Measurements from ENCODE around the gene MAGEB2. TPM values are rescaled to one million over a fixed set of nuclear protein-coding genes. Genes with fewer than 3 reads are reported as not detected.

Gene MAGEB2
- total and polyA plus RNA-seq, 2 experiments from 2014 or later, result 0.24 TPM; not detected in 1

DNA sequence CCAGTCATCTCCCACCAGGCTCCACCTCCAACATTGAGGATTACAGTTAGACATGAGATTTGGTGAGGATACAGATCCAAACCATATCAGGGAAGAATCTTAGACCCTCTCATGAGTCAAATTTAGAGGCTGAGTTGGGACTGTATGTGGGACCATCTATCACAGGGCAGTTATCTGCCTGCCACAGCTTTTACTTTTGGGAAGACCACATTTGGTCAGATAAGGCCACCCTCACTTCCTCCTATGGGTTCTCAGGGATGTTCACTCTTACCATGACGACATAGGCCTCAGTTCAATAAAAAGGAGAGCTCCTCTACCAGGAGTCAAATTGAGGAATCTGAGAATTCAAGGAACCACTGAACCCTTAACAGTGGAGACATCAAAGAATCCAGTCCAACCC lies 2.1 kb downstream of the MAGEB2 start (continued):
- TF ChIP-seq, protein P1, sequence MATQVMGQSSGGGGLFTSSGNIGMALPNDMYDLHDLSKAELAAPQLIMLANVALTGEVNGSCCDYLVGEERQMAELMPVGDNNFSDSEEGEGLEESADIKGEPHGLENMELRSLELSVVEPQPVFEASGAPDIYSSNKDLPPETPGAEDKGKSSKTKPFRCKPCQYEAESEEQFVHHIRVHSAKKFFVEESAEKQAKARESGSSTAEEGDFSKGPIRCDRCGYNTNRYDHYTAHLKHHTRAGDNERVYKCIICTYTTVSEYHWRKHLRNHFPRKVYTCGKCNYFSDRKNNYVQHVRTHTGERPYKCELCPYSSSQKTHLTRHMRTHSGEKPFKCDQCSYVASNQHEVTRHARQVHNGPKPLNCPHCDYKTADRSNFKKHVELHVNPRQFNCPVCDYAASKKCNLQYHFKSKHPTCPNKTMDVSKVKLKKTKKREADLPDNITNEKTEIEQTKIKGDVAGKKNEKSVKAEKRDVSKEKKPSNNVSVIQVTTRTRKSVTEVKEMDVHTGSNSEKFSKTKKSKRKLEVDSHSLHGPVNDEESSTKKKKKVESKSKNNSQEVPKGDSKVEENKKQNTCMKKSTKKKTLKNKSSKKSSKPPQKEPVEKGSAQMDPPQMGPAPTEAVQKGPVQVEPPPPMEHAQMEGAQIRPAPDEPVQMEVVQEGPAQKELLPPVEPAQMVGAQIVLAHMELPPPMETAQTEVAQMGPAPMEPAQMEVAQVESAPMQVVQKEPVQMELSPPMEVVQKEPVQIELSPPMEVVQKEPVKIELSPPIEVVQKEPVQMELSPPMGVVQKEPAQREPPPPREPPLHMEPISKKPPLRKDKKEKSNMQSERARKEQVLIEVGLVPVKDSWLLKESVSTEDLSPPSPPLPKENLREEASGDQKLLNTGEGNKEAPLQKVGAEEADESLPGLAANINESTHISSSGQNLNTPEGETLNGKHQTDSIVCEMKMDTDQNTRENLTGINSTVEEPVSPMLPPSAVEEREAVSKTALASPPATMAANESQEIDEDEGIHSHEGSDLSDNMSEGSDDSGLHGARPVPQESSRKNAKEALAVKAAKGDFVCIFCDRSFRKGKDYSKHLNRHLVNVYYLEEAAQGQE (IDR thresholded peaks at IDR 0.05; ENCODE audit: unreplicated experiment), result no peak
- TF ChIP-seq STAT1 (IDR thresholded peaks at IDR 0.05; ENCODE audit: unreplicated experiment), result no peak
- no peak for TF ChIP-seq EZH2phosphoT487 (IDR thresholded peaks at IDR 0.05; ENCODE audit: unreplicated experiment)
- TF ChIP-seq, protein P2, sequence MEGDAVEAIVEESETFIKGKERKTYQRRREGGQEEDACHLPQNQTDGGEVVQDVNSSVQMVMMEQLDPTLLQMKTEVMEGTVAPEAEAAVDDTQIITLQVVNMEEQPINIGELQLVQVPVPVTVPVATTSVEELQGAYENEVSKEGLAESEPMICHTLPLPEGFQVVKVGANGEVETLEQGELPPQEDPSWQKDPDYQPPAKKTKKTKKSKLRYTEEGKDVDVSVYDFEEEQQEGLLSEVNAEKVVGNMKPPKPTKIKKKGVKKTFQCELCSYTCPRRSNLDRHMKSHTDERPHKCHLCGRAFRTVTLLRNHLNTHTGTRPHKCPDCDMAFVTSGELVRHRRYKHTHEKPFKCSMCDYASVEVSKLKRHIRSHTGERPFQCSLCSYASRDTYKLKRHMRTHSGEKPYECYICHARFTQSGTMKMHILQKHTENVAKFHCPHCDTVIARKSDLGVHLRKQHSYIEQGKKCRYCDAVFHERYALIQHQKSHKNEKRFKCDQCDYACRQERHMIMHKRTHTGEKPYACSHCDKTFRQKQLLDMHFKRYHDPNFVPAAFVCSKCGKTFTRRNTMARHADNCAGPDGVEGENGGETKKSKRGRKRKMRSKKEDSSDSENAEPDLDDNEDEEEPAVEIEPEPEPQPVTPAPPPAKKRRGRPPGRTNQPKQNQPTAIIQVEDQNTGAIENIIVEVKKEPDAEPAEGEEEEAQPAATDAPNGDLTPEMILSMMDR (conservative IDR thresholded peaks at IDR 0.05; ENCODE audit: low read depth in 2 of 2), result no peak

DNA sequence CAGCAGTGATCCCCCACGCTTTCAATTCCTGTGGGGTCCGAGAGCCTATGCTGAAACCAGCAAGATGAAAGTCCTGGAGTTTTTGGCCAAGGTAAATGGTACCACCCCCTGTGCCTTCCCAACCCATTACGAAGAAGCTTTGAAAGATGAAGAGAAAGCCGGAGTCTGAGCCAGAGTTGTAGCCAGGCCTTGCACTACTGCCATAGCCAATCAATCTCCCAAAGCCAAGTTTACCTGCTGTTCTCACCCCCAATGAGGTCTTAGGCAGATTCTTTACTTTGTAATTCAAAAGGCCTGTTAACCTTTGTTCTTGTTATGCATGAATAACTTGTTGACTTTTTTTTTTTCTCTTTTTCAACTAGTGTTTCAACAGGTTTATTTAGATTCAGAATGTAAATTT lies 4.0 kb downstream of the MAGEB2 start:
- no peak overlapping the region; the same call in 1 of the 2 replicates for H3K4me2 ChIP-seq
- DNase-seq (ENCODE audit: low spot score), result peak; percentile 68
- no peak overlapping the region for H2AFZ ChIP-seq
- no peak overlapping the region for H3K4me3 Mint-ChIP-seq
- no peaks in the 10 kb centered on the region for H3F3A ChIP-seq (replicated peaks; ENCODE audit: low read depth)
- no peak overlapping the region for H3K4me3 ChIP-seq
- peak; percentile 92 for ATAC-seq
- H3K9me2 ChIP-seq (ENCODE audit: insufficient read depth), result no peaks in the 10 kb centered on the region
- peaks cover 5% of the 10 kb centered on the region; the same call in 2 of the 3 replicates for H3K36me3 Mint-ChIP-seq (ENCODE audit: low read depth)
- peaks cover 1% of the 10 kb centered on the region for H3K27me3 Mint-ChIP-seq (ENCODE audit: insufficient read depth, low read depth, poor library complexity)
- no peaks in the 10 kb centered on the region for H4K20me1 ChIP-seq (replicated peaks; ENCODE audit: insufficient read depth)
- peaks cover 3% of the 10 kb centered on the region; the same call in 1 of the 3 replicates for H3K9me3 Mint-ChIP-seq
- no peaks in the 10 kb centered on the region for H3K27me3 ChIP-seq (ENCODE audit: insufficient read depth)
- no peak overlapping the region for H3K27ac Mint-ChIP-seq
- peaks cover 5% of the 10 kb centered on the region; the same call in 2 of the 3 replicates for H3K4me1 Mint-ChIP-seq
- no peaks in the 10 kb centered on the region for H3K4me1 ChIP-seq (ENCODE audit: insufficient read depth)
- no peaks in the 10 kb centered on the region for H3K79me2 ChIP-seq (replicated peaks; ENCODE audit: insufficient read depth)
- TF ChIP-seq NANOG (IDR thresholded peaks at IDR 0.05; ENCODE audit: borderline replicate concordance), result peak; percentile 58; the same call in 1 of the 2 replicates
- TF ChIP-seq, protein P3, sequence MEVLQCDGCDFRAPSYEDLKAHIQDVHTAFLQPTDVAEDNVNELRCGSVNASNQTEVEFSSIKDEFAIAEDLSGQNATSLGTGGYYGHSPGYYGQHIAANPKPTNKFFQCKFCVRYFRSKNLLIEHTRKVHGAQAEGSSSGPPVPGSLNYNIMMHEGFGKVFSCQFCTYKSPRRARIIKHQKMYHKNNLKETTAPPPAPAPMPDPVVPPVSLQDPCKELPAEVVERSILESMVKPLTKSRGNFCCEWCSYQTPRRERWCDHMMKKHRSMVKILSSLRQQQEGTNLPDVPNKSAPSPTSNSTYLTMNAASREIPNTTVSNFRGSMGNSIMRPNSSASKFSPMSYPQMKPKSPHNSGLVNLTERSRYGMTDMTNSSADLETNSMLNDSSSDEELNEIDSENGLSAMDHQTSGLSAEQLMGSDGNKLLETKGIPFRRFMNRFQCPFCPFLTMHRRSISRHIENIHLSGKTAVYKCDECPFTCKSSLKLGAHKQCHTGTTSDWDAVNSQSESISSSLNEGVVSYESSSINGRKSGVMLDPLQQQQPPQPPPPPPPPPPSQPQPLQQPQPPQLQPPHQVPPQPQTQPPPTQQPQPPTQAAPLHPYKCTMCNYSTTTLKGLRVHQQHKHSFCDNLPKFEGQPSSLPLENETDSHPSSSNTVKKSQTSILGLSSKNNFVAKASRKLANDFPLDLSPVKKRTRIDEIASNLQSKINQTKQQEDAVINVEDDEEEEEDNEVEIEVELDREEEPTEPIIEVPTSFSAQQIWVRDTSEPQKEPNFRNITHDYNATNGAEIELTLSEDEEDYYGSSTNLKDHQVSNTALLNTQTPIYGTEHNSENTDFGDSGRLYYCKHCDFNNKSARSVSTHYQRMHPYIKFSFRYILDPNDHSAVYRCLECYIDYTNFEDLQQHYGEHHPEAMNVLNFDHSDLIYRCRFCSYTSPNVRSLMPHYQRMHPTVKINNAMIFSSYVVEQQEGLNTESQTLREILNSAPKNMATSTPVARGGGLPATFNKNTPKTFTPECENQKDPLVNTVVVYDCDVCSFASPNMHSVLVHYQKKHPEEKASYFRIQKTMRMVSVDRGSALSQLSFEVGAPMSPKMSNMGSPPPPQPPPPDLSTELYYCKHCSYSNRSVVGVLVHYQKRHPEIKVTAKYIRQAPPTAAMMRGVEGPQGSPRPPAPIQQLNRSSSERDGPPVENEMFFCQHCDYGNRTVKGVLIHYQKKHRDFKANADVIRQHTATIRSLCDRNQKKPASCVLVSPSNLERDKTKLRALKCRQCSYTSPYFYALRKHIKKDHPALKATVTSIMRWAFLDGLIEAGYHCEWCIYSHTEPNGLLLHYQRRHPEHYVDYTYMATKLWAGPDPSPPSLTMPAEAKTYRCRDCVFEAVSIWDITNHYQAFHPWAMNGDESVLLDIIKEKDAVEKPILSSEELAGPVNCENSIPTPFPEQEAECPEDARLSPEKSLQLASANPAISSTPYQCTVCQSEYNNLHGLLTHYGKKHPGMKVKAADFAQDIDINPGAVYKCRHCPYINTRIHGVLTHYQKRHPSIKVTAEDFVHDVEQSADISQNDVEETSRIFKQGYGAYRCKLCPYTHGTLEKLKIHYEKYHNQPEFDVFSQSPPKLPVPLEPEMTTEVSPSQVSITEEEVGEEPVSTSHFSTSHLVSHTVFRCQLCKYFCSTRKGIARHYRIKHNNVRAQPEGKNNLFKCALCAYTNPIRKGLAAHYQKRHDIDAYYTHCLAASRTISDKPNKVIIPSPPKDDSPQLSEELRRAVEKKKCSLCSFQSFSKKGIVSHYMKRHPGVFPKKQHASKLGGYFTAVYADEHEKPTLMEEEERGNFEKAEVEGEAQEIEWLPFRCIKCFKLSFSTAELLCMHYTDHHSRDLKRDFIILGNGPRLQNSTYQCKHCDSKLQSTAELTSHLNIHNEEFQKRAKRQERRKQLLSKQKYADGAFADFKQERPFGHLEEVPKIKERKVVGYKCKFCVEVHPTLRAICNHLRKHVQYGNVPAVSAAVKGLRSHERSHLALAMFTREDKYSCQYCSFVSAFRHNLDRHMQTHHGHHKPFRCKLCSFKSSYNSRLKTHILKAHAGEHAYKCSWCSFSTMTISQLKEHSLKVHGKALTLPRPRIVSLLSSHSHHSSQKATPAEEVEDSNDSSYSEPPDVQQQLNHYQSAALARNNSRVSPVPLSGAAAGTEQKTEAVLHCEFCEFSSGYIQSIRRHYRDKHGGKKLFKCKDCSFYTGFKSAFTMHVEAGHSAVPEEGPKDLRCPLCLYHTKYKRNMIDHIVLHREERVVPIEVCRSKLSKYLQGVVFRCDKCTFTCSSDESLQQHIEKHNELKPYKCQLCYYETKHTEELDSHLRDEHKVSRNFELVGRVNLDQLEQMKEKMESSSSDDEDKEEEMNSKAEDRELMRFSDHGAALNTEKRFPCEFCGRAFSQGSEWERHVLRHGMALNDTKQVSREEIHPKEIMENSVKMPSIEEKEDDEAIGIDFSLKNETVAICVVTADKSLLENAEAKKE (CRISPR knock-in tag; IDR thresholded peaks at IDR 0.05), result peak; percentile 52; the same call in 1 of the 2 replicates
- TF ChIP-seq, protein P4, sequence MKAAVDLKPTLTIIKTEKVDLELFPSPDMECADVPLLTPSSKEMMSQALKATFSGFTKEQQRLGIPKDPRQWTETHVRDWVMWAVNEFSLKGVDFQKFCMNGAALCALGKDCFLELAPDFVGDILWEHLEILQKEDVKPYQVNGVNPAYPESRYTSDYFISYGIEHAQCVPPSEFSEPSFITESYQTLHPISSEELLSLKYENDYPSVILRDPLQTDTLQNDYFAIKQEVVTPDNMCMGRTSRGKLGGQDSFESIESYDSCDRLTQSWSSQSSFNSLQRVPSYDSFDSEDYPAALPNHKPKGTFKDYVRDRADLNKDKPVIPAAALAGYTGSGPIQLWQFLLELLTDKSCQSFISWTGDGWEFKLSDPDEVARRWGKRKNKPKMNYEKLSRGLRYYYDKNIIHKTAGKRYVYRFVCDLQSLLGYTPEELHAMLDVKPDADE (IDR thresholded peaks at IDR 0.05), result no peak
- no peaks in the 10 kb centered on the region for H3K36me3 ChIP-seq (ENCODE audit: insufficient read depth)
- peak overlapping the region; percentile 64 for H3K27ac ChIP-seq (ENCODE audit: low read depth)

All from GM23338 (cell line).